Limb (tissue), 2 donors: ENCODE measurements around the gene CCR5AS.
"Not testable (repeated sequence)": the region's sequence is repeated elsewhere in the genome, so short reads cannot be mapped to it uniquely, and the experiment has no call there.

Experiments used
- DNase-seq, 2 donors: peaks; one replicate each; pipeline ENCODE4 v3.0.0-alpha.2; 2016; ENCODE audit errors: extremely low spot score in 2 of 2

The CCR5AS gene

DNA sequence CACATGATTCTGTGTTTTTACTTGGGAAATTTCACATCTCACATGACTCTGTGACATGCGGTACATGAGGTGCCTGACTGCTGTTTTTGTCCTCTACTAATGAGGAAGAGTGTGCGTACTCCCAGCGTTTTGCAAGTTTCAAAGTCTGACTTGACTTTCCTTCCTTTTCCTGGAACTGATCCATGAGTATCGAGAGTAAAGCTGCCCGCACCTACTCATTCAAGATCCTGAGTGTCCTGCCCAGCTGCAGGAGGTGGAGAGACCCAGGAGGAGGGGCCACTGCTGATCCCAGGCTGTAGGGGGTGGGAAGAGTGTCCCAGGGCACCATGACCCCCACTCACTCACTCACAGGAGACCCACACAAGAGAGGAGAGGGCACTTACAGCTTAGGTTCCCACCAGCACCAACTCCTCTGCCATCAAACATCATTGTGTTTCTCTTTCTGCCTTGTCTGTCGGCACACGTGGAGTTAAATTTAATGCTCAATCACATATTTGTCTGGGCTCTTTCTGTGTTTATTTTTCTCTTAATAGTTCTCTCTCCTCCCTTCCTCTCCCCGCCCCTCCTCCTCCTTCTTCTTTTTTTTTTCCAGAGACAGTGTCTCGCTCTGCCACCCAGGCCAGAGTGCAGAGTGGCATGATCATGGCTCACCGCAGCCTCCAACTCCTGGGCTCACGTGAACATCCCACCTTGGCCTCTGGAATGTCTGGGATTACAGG lies 1.4 kb downstream of the CCR5AS start:
- DNase-seq, result no peak

DNA sequence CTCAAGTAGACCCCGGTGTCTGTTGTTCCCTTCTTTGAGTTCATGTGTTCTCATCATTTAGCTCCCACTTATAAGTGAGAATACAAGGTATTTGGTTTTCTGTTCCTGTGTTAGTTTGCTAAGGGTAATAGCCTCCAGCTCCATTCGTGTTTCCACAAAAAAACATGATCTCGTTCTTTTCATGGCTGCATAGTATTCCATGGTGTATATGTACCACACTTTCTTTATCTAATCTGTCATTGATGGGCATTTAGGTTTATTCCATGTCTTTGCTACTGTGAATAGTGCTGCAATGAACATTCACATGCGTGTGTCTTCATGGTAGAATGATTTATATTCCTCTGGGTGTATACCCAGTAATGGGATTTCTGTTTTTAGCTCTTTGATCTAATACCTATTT lies 4.0 kb downstream of the CCR5AS start:
- not testable (repeated sequence) for DNase-seq

DNA sequence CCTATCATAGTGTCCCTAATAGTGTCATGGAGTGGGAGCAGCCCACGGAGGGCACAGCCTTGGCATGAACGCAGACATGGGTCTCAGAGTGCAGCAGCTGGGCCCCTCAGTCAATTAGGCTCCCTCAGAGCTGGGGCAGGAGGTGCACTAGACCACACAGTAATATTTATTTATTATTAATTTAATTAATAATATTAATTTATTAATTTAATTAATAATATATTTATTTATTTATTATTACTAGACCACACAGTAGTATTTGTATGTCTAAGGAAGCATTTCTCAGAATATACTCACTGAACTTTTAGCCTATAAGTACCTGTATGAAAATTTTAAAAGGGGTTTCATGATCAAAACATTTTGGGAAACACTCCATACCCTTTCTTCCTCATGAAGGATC lies 5.3 kb downstream of the CCR5AS start:
- no peak for DNase-seq

DNA sequence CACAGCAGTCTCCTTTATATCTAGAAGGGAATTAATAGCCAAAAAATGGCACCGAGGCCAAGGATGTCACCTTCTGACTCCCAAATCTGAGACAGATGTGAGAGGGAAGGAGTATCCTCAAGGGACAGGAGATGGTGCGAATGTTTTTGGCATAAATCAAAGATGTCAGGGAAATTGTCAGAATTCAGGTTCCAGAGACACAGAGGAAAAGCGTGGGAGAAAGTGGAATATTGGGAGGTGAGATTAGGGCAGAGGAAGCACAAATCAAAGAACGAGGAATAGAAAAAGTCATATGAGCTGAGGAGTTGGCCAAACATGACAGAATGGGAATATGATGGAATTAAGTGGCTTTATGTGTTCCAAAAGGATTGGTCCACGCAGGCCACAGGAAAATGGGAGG lies 6.0 kb downstream of the CCR5AS start:
- no peak for DNase-seq

DNA sequence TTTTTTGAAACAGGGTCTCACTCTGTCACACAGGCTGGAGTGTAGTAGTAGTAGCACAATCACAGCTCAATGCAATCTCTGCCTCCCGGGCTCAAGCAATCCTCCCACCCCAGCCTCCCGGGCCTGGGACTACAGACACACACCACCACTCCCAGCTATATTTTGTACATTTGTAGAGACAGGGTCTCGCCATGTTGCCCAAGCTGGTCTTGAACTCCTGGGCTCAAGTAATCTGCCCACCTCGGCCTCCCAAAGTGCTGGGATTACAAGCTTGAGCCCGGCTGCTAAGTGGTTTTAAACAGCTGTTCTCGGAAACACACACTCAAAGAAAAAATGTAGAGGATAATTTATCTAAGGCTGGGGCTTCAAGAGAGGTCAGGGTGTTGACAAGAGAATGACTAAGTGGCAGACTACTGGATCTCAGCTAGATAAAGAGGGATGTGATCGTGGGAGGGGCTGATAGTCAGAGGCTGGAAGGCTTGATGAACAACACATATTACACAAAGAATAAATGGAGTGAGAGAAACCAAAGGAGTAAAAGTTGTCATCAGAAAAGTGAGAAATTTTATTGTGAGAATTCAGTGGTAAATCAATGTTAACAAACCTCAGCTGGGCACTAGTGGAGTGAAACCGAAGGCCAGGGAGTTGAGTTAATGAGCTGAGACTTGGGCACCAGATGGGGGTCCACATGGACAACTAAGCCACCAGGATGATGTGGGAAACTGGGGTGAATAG lies 6.7 kb downstream of the CCR5AS start:
- DNase-seq, result no peak

DNA sequence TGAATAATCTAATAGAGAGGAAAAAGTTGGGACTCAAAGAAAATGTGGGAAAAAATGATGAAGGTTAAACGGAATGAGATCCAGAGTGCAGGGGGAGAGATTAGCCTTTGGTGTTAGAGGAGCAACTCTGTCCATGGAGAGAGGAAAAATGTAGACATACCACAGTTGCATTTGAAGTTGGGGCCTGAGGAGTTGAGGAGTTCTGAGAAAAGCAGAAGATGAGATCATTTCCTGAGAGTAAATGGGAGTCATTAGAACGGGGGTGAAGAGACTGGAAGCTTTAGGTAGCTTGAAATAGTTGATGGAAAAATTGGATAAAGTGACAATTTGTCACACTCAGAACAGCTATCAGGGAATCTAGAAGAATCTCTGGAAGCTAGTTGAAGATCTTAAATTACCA lies 7.3 kb downstream of the CCR5AS start:
- DNase-seq, result no peak

DNA sequence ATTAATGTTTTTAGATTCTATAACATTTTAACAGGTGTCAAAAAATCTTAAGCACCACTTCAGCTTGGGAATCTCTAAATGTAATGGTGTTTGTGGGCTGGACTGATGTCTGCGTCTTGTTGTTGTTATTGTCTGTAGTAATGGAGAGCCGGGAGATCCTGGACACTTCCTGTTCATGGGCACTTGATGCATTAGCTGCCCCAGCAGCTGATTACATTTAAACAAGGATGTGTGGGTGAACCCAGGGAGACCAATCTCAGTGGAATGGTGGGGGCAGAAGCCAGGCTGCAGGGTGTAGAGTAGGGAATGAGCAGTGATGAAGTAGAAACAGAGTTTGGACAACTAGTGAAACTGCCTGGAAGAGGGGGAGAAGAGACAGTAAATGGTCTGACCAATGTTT lies 7.8 kb downstream of the CCR5AS start:
- DNase-seq, result no peak

DNA sequence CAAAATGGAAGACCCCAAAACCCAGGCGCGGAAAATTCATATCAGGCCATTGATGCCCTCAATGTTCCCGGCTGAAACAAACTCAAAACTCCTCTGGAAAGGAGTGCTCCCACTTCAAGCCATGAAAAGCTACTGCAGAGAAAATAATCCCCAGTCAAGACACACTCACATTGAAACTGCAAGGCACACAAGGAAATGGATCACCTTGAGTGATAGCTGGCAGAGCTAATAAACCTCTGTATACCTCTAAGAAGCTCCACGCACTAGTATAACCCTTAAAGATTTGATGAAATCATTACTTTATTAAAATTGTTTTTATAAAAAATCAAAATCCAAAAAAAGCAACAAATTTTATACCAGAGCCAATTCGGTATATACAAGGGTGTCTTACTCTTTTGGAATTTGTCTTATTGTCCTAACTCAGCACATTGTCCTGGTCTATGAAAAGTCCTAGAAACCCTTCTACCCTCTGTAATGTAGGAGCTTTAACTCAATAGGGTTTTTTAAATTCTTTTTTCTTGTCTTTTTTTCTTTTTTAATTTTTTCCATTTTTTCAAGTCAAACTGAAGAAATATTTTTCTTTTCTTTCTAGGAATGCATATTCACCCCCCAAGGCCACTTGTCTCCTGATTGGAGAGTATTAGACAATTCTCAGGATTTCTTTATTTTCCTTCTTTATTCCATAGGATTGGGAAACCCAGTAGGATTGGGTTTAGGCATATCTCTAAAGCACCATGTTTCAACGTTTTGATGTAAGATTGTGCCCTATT lies 8.5 kb downstream of the CCR5AS start:
- no peak for DNase-seq

DNA sequence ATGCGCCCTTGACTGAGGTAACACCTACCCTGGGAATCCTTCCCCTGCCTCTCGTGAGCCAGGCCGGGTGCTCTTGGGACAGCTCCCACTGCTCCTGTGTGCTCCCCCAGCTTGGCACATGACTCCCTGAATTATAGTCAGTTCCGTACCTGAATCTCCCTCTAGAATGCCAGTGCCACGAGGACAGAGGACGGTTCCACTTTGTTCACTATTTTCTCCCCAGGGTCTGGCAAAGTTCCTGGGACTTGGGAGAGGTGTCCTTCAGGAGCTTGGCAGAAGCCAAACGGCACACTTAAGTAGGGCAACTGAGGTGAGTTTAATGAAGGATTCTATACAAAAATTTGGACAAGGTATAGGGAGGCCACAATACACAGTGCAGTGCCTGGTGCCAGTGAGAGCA lies 9.8 kb downstream of the CCR5AS start:
- DNase-seq, result no peak

DNA sequence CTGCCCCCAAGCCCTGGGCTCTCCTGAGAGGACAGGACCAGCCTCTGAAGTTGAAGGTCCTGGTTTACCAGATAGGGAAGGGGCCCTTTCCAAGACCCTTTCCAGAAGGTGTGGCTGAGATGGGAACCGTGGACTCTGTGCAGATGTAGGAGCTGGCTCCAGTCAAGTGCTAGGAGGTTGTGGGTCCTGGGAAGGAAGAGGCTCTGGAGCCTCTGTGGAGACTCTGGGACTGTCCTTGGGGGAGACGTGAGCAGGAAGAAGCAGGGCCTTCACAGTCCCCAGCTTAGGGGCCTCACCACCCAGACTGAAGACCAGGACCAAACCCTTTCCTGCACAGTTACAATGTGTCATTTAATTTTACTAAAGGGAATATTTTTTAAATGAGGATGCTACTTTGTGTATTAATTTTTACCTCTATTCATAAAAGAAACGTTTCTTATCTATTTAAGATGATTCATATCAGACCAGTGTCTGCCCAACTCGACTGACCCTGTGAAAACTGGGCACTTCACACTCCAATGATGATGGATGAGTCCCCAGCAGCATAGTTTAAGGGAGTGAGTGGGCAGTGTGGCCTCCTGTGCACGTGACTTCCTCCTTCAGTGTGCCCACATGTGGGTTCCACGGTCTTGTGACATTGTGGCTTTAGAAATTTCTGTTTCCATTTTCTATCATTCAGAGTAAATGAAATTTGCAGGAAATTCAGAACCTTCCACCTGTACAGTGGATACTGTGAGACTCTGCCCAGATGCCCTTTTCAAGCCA lies 10.9 kb downstream of the CCR5AS start:
- no peak for DNase-seq

DNA sequence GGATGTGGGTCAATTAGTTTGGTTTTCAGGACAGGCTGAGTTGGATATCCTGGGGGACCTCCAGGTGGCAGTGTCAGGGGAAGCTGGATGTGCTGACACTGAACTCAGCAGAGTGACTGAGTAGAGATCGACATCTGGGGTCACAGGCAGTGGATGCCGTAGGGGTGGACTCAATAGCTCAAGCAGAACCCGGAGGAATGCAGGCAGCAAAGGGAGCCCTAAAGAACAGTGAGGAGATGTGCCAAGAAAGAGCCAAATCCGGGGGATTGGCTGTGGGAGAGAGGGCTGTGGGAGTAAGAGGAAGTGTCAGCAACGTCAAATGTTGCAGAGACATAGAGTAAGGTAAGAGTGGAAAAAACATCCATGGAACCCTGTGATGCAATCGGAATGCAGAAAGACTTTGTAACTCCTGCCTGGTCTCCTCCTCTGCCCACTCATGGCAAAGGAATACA lies 11.6 kb downstream of the CCR5AS start:
- no peak for DNase-seq

DNA sequence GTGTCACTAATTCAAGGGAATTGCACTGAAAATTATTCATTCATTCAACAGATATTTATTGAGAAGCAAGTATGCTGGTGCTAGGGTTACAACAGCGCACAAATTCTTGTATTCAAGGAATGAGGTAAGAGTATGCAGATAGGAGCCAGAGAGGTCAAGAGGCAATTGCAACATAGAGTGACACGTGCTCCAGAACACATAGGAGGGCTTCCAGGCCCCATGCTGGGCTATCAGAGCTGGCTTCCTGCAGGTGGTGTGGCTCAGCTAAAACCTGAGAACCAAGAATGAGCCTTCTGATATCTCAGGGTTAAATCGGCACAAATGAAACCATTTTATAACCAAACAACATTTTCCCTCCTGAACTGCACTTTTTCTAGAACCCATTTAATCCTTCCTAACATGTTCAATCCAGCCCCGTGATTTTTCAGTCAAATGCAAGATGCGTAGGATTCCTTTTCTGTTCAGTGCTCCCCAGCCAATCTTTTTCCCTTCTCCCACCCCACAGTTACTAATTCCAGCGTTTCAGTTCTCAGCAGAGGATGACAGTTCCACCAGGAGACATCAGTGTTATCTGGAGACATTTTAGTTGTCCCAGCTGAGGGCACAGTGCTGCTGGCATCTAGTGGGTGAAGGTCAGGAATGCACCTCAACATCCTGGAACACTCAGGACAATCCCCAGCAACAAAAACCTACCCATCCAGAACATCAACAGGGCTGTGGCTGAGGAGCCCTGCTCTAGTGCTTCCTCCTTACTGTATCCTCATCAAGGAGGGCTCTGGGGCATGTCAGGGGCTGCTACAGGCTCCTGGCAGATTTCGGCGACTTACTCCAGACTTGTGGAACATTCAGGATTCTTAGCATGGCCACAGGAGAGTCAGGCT lies 13.1 kb downstream of the CCR5AS start:
- DNase-seq, result no peak

DNA sequence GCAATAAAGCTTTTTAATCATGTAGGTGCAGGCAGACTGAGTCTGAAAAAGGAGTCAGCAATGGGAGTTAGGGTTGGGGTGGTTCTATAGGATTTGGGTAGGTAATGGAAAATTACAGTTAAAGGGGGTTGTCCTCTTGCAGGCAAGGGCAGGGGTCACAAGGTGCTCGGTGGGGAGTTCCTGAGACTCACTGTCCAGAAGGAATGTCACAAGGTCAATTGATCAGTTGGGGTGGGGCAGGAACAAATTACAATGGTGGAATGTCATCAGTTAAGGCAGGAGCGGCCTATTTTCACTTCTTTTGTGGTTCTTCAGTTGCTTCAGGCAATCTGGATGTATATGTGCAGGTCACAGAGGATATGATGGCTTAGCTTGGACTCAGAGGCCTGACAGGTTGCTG lies 13.9 kb downstream of the CCR5AS start:
- DNase-seq, result no peak

DNA sequence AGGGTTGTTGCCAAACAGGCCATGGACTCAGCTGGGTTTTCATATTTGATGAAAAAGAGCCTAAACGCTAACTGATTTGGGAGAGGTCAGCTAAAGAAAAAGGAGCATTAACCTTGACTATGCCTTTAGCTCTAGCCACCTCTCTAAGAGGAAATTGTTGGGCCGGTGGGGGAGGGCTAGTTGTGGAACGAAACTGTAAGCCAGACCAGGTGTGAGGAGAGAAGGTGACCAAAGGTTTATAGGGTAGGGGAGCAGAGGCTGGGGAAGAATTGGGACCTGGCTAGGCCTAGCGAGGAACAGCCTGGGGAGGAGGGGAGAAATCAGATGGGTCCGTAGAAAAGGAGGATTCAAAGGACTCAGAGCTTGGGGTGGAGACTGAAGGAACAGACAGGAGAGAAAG lies 15.3 kb downstream of the CCR5AS start:
- not testable (repeated sequence) for DNase-seq

DNA sequence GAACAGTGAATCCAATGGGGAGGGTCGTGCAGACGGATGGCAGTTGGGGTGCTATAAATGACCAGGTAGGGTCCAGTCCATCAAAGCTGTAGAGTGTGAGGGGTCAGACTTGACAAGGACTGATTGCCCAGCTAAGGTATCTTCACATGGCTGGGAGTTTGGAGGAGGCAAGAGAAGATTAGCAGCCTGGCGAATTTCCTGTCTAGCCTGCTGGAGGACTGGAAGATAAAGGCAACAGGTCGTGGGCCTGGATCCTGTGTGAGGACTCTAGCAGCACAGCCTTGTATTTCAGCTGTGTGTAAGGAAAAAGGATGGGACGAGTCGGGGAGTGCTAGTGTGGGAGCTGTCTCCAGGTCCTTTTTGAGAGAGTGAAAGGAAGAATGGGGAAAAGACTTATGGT lies 17.6 kb downstream of the CCR5AS start:
- DNase-seq, result no peak

DNA sequence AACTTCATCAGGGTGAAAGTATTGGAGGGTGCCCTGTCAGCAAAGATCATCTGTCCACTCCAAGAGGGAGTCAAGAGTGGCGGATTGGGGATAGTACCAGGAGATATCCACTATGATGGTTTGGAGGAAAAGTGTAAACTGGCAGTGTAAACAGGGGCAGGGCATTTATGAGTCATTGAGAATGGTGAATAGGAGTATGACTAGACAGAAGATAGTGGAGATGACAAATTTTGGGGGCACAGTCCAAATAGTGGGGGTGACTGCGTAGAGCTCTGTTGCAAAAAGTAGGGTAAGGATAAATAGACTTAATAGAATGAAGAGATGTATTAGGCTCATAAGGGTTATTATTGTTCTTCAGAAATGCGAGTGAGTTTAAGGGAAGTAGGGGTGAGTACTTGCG lies 18.0 kb downstream of the CCR5AS start:
- not testable (repeated sequence) for DNase-seq

DNA sequence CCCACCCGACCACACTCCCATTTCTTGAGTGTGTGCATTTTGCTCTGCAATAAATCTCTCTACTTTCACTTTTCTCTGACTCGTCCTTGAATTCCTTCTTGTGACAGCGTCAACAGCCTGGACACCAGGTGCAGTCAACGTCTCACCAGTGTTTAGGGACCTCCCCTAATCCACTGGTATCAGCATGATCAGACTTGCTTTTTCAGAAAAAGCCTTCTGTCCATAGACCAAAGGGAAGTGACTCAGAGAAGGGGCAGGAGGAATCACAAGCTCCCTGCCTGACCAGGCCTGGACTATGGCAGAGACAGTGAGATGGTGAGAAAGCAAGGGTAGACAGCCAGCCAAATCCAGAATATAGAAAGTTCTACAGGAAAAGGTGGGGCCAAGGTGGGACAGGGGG lies 20.7 kb downstream of the CCR5AS start:
- DNase-seq, result no peak

DNA sequence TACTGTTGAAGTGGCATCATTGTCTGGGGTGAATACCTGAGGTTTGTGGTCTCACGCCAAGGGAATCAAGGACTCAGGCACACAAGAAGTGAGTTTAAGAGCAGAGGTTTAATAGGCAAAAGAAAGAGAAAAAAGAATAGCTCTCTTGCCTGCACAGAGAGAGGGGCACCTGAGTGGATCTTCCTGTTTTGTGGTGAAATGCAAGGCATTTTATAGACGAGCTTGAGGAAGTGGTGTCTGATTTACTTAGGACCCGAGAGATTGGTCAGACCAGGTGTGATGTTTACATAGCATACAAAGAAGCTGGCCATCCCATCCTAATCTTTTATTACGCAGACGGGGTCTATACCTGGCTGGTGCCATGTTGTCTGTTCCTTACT lies 22.9 kb downstream of the CCR5AS start:
- DNase-seq, result no peak

DNA sequence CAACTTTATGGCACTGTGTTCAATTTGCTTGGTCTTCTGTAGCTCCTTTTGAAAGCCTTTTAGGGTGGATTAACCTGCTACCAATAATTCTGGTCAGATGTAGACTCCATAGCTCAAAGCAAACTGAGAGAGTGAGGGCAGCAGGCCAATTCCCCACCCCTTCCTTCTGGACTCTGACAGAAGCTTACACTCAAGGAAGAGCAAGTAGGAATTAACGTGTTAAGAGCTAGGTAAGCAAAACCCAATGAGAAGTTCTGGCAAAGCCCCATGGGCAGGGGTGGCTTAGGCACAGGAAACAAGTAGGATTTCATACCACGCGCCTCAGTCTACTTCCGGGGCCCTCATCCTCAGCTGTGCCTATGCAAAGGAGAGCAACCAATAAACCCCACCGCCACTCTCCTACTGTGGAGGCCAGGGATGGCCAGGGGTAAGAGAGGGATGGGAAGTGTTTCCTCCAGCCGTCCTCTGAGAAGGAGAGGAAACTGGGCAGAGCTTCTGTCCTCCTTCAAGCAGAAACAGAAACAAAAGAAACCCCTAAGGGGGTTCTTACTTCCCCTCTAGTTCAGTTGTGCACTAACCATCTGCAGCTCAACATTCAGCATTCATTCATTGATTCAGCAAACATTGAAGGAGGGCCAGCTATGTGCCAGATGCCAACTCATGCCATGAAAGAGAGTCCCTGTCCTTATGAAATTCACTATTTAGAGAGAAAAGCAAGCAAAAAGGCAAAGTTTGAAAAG lies 23.5 kb downstream of the CCR5AS start:
- DNase-seq, result no peak

DNA sequence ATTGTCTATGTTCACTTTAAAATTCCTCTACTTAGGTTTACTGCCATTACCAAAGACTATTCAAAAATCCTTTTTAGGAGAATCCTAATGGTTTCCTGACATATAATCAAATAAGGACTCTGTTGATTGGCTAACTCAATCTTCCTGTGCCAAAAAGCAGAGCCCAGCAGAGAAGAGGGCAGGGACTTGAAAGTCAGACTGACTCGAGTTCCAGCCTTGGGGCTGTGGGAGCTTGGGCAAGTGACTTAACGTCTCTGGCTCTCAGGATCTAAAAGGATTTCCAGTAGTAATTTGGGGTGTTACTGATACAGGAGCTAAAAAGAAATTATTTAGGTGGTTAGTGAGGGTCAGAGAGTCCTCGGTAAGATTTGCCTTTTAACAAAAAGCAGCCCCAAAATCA lies 25.2 kb downstream of the CCR5AS start:
- DNase-seq, result no peak
